GM12891 (cell line): ENCODE results near the gene RANBP17.

Source experiments
- PAX5 ChIP-seq: IDR thresholded peaks from 2 replicates; pipeline ENCODE4 v1.6.1; 2011; ENCODE audit warnings: low read length, moderate library complexity, mild to moderate bottlenecking; ENCODE audit not compliant: insufficient read depth, severe bottlenecking
- POLR2A ChIP-seq: IDR thresholded peaks from 2 replicates; pipeline ENCODE4 v1.6.1; 2011; ENCODE audit warnings: low read depth, low read length, control low read depth
- POLR2AphosphoS5 ChIP-seq: IDR thresholded peaks from 2 replicates; pipeline ENCODE4 v1.6.1; 2011; ENCODE audit warnings: low read depth, low read length, control low read depth
- POU2F2 ChIP-seq: IDR thresholded peaks from 2 replicates; pipeline ENCODE4 v1.6.1; 2011; ENCODE audit warnings: low read depth, mild to moderate bottlenecking, control low read depth, low read length, moderate library complexity
- SPI1 ChIP-seq: IDR thresholded peaks from 2 replicates; pipeline ENCODE4 v1.6.1; 2011; ENCODE audit warnings: low read depth, low read length, control low read depth
- TAF1 ChIP-seq: IDR thresholded peaks from 2 replicates; pipeline ENCODE4 v1.6.1; 2011; ENCODE audit warnings: low read depth, low read length, control low read depth

DNA sequence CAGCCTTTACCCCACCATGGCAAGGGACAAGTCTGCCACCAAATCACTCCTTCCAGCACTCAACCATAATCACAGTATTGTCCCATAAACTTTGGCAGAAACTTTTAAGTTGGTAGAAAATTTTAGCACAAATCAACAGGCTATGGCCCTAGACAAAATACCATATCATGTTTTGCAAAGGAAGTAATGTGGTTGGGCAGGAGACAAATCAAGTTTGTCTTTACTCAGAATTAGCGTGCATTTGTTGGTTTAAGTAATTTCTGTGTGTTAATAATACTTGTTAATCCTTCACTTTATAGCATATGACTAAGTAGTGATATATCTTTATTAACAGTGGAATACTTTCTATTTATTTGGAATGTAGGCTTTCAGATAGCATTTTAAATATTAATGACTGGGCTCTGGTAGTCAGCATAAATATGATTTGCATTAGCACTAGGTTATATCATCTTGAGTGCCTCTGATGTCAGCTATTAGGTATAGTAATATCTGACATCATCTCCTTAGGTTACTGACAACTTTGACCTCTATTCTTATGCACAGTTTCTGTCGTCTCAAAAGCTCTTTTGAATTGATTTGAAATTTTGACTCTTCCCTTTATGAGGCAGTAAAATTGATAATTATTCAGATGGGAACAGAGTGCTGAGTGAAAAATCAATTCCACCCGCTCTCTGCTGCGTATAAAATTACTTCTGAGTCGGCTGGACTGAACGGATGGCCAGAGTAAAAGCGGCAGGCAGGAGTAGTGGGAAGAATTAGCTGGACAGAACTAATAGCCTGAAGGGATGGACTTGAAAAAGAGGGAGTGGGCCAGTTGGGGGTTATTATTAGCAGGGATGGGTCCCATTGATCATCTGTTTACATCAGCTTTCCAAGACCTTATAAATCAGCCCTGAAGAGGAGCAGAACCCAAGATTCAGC is 407.1 kb downstream of the RANBP17 start:
- TF ChIP-seq POLR2AphosphoS5 (no peak), POLR2A (no peak), TAF1 (no peak), POU2F2 (no peak), SPI1 (no peak), PAX5 (no peak)
